Measurements from ENCODE around the gene BICD1. TPM values are rescaled to one million over a fixed set of nuclear protein-coding genes. Genes with fewer than 3 reads are reported as not detected.
A peak's percentile ranks its signal among the peaks of the same experiment; 100 is the strongest.

Gene BICD1
- total and polyA plus RNA-seq, 4 donors: 0.46 to 3.4 (median 1.1) TPM

GRCh38 chr12:32360956-32361355 is 254.3 kb downstream of the BICD1 start:
- no peaks in the 10 kb centered on the region for H3K27me3 ChIP-seq (ENCODE audit: control insufficient read depth in 4 of 4, insufficient read depth in 4 of 4, low read length in 3 of 4)
- H3K9ac ChIP-seq (ENCODE audit: low read depth in 1 of 2, low read length in 2 of 2): no peak overlapping the region
- H3K4me3 ChIP-seq (ENCODE audit: low read depth in 1 of 3, low read length in 3 of 3): no peak overlapping the region
- WGBS: 86% methylated on average over 6 of the region's 6 CpGs
- H3K27ac ChIP-seq (ENCODE audit: low read depth in 1 of 2, low read length in 2 of 2): no peak overlapping the region
- TF ChIP-seq NR2F2 (IDR thresholded peaks at IDR 0.05) (no peak), RXRA (IDR thresholded peaks at IDR 0.05) (no peak), FOXA1 (IDR thresholded peaks at IDR 0.05) (no peak), TAF1 (conservative IDR thresholded peaks at IDR 0.05) (no peak)
- TF ChIP-seq, protein P1, sequence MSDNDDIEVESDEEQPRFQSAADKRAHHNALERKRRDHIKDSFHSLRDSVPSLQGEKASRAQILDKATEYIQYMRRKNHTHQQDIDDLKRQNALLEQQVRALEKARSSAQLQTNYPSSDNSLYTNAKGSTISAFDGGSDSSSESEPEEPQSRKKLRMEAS (IDR thresholded peaks at IDR 0.05): no peak
- no peaks in the 10 kb centered on the region for H3K9me3 ChIP-seq (ENCODE audit: control insufficient read depth in 4 of 4, low read length in 3 of 4)
- H3K4me1 ChIP-seq (ENCODE audit: control insufficient read depth in 4 of 4, insufficient read depth in 4 of 4, low read length in 3 of 4): peaks cover 0 to 3% (median 1%) of the 10 kb centered on the region in 4 donors
- H3K36me3 ChIP-seq (ENCODE audit: control insufficient read depth in 4 of 4, insufficient read depth in 3 of 4, low read depth in 1 of 4, low read length in 3 of 4): no peaks in the 10 kb centered on the region
- no peak for DNase-seq (ENCODE audit: low spot score)

GRCh38 chr12:32362892-32363291 is 256.2 kb downstream of the BICD1 start:
- WGBS: 84% methylated on average over 3 of the region's 3 CpGs
- no peaks in the 10 kb centered on the region for H3K27me3 ChIP-seq (ENCODE audit: control insufficient read depth in 4 of 4, insufficient read depth in 4 of 4, low read length in 3 of 4)
- no peak overlapping the region for H3K4me3 ChIP-seq (ENCODE audit: low read depth in 1 of 3, low read length in 3 of 3)
- no peak overlapping the region for H3K27ac ChIP-seq (ENCODE audit: low read depth in 1 of 2, low read length in 2 of 2)
- no peak overlapping the region for H3K9ac ChIP-seq (ENCODE audit: low read depth in 1 of 2, low read length in 2 of 2)
- H3K9me3 ChIP-seq (ENCODE audit: control insufficient read depth in 4 of 4, low read length in 3 of 4): no peaks in the 10 kb centered on the region
- no peaks in the 10 kb centered on the region for H3K36me3 ChIP-seq (ENCODE audit: control insufficient read depth in 4 of 4, insufficient read depth in 3 of 4, low read depth in 1 of 4, low read length in 3 of 4)
- TF ChIP-seq JUND (IDR thresholded peaks at IDR 0.05): no peak
- TF ChIP-seq SP1 (IDR thresholded peaks at IDR 0.05): no peak
- TF ChIP-seq HNF4G (IDR thresholded peaks at IDR 0.05): no peak
- no peak for TF ChIP-seq EGR1 (IDR thresholded peaks at IDR 0.05; ENCODE audit: low read depth in 2 of 2)
- TF ChIP-seq, protein P1 (IDR thresholded peaks at IDR 0.05): no peak
- TF ChIP-seq FOXA2 (IDR thresholded peaks at IDR 0.05): no peak
- no peak for TF ChIP-seq FOXA1 (IDR thresholded peaks at IDR 0.05)
- no peak for DNase-seq (ENCODE audit: low spot score)
- H3K4me1 ChIP-seq (ENCODE audit: control insufficient read depth in 4 of 4, insufficient read depth in 4 of 4, low read length in 3 of 4): peaks cover 0 to 8% (median 5%) of the 10 kb centered on the region in 4 donors

GRCh38 chr12:32365473-32366064 is 258.9 kb downstream of the BICD1 start:
- H3K4me1 ChIP-seq (ENCODE audit: control insufficient read depth in 4 of 4, insufficient read depth in 4 of 4, low read length in 3 of 4): peaks cover 0 to 8% (median 5%) of the 10 kb centered on the region in 4 donors
- H3K9me3 ChIP-seq (ENCODE audit: control insufficient read depth in 4 of 4, low read length in 3 of 4): no peaks in the 10 kb centered on the region
- TF ChIP-seq SP1 (IDR thresholded peaks at IDR 0.05): no peak
- TF ChIP-seq, protein P2, sequence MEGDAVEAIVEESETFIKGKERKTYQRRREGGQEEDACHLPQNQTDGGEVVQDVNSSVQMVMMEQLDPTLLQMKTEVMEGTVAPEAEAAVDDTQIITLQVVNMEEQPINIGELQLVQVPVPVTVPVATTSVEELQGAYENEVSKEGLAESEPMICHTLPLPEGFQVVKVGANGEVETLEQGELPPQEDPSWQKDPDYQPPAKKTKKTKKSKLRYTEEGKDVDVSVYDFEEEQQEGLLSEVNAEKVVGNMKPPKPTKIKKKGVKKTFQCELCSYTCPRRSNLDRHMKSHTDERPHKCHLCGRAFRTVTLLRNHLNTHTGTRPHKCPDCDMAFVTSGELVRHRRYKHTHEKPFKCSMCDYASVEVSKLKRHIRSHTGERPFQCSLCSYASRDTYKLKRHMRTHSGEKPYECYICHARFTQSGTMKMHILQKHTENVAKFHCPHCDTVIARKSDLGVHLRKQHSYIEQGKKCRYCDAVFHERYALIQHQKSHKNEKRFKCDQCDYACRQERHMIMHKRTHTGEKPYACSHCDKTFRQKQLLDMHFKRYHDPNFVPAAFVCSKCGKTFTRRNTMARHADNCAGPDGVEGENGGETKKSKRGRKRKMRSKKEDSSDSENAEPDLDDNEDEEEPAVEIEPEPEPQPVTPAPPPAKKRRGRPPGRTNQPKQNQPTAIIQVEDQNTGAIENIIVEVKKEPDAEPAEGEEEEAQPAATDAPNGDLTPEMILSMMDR (IDR thresholded peaks at IDR 0.05; ENCODE audit: low read depth, low read length, missing input control): peak; percentile 87
- TF ChIP-seq RAD21 (IDR thresholded peaks at IDR 0.05): peak; percentile 97 to 98
- TF ChIP-seq NR2F2 (IDR thresholded peaks at IDR 0.05): no peak
- no peak overlapping the region for H3K27ac ChIP-seq (ENCODE audit: low read depth in 1 of 2, low read length in 2 of 2)
- no peaks in the 10 kb centered on the region for H3K36me3 ChIP-seq (ENCODE audit: control insufficient read depth in 4 of 4, insufficient read depth in 3 of 4, low read depth in 1 of 4, low read length in 3 of 4)
- no peaks in the 10 kb centered on the region for H3K27me3 ChIP-seq (ENCODE audit: control insufficient read depth in 4 of 4, insufficient read depth in 4 of 4, low read length in 3 of 4)
- peak; percentile 49 for DNase-seq (ENCODE audit: low spot score)
- H3K4me3 ChIP-seq (ENCODE audit: low read depth in 1 of 3, low read length in 3 of 3): no peak overlapping the region
- no peak overlapping the region for H3K9ac ChIP-seq (ENCODE audit: low read depth in 1 of 2, low read length in 2 of 2)
- WGBS: 52% methylated on average over 5 of the region's 5 CpGs
